Activated CD4-positive, alpha-beta T cell treated with anti-CD3 and anti-CD28 coated beads, Interleukin-2, Interleukin-6, amounts not matched to agents 100 ng/mL and 50 ng/mL, durations not matched to agents 16 hours and 8 hours (primary cell): ENCODE results near the gene LIPC.

ENCODE experiments used
- DNase-seq: peaks from one replicate; pipeline ENCODE4 v3.0.0-alpha.2; 2020

Gene LIPC

DNA sequence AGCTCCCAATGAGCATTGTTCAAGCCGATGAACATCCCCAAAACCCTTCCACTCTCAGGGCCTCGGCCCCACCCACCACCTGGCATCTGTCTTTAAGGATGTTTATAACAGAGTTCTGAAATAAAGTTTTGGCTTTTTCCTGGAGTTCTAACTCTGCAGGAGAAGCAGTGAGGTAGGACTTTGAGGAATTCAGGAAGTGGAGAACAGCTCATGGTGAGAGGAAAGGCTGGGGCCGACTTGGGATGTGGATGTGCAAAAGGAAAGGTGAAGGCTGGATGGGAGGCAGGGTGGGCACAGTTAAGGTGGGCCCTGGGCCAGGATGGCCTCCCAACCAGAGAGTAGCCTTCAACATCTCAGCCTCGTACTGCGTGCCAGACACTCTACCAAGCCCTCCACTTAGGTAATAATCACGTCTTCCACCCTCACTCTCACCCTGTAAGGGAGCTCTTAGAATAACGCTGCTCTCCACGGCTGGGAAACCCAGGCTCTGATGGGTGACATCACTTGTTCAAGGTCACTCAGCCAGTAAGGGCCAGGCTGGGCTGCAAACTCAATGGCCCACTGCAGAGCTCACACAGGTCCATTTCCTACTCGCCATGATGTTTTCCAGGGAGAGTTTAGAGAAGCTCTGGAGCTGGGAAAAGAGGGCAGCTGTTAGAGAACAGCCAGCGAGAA, 28.5 kb downstream of the LIPC start:
- DNase-seq: no peak

DNA sequence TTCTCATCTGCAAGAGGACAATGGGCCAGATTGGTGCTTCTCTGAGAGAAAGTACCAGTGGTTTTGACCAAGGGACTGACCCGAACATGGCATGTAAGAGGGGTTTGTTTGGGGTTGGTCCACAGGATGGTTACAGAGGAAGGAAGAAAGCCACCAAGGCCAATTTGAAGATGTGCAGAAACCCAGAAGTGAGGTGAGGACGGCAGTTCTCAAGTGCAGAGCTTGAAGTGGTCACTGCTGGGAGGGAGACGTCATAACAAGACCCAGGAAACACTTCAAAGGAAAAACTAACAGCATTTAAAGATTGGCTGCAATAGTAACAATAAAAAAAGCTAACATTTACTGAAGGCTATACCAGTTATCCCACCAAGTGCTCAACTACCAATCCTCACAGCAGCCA, 29.1 kb downstream of the LIPC start:
- DNase-seq: no peak

DNA sequence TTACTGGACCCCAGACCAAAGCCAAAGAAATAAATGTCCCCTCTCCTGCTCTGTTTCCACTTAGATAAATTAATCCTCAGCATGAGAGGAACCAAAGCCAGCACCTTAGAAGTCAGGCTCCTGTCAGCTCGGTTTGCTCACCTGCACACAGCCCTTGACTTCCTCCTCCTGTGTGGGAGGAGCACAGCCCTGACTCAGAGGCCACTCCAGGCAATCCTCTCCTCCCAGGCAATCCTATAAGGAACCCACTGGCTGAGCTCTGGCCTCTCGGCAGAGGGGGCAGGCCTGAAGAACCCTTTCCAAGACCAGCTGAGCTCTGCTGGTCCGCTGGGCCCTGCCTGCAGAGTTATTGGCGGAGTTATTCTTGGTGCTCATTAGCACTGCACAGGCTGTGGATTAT, 30.8 kb downstream of the LIPC start:
- DNase-seq: no peak

DNA sequence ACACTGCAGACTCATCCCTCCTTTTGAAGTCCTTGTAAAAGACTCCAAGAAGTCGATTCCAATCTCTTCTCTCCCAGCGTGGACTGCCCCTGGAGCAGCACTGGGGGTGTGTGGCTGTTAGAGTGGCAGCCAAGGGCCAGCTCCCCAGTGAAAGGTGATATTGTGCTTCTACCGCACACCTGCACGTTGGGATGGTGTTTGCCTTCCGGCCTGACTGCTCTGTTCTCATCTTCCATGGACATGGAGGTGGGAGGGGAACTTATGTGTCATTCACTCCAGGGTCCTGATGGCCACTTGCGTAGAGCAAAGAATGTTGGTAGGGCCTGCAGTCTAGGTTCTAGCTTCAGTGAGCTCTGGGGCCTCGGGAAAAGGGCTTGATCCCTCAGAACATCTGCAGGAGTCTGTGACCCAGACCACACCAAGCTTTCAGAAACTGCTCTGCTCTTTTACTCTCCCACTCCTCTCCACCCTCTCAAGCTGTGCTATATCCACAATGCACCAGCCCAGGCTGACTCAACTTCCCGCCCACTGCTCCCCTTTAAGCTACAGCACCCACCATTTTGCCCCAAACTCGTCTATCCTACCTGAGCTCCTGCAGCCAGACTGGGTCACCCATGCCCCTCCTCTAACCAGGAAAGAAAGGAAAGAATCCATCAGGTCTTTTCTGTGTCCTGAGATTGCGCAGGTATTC, 31.3 kb downstream of the LIPC start:
- no peak for DNase-seq

DNA sequence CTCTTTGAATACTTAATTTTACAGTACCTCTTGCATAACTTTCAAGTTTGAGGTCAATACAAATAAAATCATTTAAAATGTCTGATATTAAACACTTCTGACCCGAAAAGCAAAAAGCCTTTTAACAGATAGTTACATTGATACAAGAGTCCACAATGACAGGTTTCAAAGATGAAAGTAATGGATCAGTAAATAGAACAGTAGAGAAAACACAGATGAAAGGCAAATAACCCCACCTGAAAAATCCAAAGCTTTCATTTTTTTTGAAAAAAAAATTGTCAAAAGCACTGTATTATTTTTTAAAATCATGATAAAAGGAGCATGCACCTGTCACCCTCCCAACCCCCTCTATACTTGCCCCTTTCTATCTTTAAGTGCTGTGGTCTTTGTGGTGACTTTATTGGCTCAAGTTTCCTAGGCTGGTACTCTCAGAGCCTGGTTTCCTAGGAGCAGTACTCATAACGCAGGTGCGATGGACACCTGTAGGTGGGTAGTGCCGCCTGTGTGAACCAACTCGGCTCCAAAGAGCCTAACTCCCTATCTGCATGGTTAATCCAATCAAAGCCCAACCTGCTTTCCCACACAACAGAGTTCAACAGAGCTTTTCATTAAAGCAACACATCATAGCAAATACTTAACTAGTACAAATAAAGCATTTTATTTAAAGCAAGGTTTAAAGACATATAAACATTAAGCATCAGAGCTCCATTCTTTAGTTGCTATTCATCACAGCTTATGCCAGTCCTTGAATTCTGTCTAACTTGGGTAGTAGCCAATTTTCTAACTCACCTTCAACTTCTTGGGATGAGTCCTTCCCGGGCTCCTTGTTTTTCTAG, 32.2 kb downstream of the LIPC start:
- no peak for DNase-seq

DNA sequence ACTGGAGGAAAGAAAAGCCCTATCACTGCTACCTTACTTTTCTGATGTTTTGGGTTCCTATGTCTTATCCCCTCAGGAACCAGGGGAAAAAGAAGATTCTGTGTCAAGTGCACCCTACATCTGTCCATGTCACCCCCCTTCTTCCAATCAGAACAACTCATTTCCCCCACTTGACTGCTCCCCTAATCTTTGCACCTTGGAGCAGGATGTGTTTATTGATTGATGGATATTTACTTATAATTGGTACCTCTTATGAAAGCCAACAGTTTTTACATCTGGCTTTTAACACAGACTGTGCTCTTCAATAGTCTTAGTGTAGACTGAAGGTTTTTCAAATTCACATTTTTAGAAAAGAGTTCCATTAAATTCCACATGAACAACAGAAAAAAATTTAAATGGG, 33.3 kb downstream of the LIPC start:
- DNase-seq: no peak

DNA sequence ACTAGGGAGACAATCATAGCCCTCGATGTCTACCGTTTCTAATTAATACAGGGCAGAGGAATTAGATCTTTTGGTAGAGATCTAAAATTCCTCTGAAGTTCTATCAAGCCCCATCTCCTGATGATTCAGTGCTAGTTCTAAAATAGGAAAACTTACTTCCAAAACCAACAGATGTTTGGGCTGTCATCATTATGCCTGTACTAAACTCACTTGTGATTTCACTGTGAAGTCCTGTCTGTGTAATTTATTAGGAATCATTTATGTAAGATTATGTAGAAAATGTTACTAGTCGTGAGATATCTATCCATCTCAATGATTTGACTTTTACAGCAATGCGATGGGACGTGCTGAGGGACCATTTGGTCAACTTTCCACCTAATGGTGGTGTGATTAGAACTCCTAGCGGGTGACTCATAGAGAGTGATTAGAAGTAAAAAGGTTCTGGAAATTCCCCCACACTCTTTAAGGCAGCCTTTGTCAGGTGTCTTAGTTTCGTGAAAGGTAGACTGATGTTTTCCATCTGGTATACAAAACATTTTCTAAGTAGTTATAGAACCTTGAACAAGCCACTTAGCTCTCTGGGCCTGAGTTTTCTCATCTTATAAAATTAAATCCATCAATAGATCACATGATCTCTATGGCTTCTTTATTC, 34.2 kb downstream of the LIPC start:
- no peak for DNase-seq

DNA sequence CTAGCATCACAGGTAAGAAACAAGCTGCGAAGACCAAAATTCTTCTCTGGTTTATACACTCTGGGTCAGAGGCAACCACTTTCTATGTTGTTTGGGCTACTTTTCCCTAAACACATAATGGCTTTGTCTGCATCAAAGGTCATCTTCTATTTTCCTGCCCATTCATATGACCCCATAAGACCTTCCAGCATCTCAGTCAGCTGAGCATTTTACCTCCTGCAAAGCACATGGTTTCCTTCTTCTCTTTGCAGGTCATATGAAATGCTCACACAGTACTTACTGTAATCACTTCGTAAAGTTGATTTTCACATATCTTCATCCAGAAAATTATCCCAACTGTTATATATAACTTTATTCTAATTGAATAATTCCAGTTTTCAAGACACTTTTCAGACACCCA, 34.8 kb downstream of the LIPC start:
- DNase-seq: no peak

DNA sequence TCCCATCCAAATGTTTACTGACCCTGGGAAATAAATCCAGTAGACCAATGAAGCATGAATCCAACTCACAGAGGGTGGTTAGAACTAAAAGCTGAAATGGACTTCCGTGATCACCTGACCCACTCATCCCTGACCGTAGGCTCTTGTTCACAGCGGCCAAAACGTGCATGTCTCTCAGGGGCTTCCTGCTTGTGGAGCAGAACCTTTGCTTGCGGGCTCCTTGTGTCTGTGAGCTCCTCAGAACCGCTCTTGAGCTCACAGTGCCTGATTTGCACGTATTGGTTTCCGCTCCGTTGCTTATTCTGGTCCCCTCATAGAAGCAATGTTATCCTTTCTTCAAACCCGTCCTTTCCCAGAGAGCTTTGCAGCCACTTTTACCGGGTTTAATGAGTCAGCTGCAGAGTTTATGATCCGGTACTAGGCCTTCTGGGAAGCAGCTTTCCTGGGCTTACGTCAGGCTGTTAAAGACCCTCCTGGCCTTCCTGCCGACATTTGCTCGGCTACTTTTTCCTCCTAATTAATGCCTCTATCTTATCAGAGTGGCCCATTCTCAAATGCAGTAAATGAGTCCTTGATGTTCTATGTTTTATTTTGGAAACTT, 35.4 kb downstream of the LIPC start:
- DNase-seq: no peak

DNA sequence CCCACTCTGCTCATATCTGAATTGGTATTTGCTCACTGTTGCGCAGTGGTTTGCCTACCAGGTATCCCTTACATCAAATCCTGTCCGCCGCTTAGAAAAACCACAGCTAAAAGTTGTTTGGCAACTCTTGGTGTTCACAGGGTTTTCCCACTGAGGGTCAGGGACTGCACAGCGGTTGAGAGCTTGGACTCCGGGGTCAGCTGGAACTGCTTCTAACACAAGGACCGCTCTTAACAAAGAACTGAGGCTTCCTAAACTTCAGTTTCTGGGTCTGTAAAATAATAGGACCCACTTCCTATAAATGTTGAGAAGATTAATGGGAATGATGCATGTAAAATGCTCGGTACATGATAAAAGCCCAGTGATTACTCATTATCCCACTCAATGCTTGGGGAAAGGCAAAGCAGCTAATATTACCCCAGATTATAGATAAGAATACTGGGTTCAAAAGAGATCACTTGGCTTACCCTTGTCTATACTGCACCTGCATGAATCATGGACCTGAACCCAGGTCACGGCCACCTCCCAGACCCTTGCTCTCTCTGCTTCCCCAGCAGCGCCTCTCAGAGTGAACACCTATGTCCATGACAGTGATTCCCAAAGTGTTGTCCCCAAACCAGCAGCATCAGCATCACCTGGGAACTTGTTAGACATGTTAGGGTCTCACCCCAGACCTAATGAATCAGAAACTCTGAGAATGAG, 36.1 kb downstream of the LIPC start:
- no peak for DNase-seq

DNA sequence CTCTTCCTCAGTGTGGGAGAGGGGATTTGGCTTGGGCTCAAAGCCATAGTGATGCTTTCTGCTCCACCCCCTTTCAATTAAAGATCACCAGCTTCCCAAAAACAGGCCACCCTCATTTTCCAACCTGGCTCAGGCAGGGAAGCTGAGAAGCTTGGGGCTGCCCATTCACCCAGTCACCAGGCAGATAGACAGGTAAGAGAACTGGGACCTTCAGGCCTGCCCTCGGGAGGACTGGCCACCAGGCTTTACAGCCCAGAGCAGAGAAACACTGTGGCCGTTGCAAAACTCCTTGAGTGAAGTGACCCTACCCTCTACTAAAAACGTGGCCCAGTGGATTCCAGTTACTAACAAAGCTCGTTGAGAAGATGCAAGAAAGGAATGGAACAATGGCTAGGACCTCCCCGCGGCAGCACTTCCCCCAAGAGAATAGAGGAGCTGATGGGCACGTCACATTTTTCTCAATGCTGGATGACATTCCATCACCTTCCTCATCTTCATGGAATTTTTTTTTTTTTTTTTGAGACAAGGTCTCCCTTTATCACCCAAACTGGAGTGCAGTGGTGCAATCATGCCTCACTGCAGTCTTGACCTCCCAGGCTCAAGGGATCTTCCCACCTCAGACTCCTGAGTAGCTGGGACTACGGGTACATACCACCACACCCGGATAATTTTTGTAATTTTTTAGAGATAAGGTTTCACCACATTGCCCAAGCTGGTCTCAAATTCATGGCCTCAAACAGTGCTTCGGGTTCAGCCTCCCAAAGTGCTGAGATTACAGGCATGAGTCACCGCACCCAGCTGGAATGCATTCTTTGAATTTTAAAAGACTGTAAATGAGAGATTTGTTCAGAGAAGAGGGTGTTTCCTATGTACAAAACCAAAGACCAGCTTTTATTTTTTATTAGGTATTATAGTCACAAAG, 37.9 kb downstream of the LIPC start:
- DNase-seq: no peak

DNA sequence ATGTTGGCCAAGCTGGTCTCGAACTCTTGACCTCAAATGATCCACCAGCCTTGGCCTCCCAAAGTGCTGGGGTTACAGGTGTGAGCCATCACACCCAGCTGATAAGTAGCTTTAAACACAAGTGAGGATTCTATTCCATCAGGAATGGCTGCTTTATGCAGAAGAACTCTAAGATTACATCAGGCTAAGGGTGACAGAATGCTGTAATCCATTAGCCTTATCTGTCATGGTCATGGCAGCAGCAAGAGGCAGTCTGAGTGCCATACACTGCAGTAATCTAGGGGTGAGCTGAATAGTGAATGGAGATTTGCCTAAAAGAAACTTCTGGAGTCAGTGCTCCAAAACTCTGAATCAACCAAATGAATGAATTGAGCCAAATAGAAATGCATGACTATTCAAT, 39.6 kb downstream of the LIPC start:
- no peak for DNase-seq

DNA sequence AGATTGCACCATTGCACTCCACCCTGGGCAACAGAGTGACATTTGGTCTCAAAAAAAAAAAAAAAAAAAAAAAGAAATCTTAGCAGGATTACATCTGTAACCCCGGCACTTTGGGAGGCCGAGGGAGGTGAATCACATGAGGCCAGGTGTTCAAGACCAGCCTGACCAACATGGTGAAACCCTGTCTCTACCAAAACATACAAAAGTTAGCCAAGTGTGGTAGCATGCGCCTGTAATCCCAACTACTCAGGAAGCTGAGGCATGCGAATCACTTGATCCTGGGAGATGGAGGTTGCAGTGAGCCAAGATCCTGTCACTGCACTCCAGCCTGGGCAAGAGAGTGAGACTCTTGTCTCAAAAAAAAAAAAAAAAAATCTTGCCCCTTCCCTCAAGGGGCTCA, 40.4 kb downstream of the LIPC start:
- no peak for DNase-seq

DNA sequence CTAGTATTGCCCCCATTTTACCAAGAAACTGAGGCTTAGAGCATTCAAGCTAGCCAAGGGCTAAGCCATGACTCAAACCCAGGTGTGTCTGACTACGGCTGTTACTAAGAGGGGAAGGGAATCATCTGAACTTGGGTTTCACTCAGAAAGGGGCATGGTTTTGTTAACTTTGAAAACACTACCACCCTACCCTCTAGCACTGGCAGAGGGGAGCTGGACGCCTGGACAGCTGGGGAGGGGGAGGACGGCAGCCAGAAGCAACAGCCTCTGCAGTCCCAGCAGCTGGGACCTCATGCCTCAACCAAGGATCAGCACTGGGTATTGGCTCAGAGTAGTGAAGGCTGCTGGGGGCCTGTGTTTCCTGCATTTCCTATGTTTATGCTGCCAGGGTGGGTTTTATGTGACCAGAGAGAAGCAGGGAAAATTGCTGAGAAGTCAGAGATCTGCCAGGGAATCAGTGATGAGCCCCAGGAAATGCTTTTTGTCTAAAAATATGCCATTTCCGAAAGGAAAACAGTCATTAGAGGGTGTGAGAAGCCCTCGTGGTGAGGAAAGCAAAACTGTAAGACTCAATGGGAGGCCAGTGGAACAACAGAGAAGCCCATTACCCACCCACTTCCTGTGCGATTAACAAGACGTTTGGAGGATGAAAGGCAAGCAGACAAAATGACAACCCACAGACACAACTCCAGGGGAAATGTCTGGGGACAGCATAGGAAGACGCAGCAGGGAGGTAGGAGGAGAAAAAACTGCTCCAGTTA, 41.2 kb downstream of the LIPC start:
- peak; percentile 61 for DNase-seq

DNA sequence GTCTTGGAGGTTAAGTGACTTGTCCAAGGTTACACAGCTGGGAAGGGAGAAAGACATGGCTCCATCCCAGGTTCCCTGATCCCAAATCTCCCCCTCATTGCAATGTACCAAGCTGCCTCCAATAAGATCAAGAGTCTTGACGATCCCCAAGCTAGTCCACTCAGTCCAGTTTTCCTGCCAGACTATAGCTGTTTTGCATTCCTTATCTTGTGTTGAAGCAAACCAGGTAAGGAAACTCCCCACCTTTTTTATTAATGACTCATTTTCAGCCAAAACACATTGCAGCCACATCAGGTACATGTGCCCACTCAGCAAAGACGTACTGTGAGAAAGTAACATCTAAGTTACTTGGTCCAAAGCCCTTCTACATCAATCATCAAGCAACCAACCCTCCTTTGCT, 41.9 kb downstream of the LIPC start:
- peak; percentile 25 for DNase-seq

DNA sequence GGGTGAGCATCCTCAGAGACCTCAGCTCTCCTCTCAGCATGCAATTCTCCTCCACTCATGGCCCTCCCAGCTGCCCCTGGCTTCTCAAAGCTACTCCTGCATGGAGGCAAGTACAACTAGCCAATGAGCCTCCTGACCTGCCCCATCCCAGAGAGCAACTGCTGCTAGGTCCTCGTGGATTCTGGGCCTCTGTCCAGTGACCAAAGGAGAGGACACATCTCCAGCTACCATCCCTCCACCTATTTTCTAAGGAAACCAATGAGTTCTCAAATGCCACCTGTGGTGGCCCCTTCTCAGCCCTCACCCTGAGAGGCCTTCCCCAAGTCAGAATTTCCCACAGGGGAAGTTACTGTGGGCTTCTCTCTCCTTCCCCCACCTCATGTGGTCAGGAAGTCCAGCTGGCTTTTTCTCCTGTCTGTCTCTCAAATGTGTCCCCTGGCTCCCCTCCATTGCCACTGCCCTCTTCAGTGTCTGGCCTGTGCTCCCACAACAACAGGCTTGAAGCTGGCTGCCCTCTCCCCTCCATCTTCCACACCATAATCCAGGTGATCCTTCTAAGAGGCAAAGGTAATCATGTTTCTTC, 43.0 kb downstream of the LIPC start:
- DNase-seq: no peak

DNA sequence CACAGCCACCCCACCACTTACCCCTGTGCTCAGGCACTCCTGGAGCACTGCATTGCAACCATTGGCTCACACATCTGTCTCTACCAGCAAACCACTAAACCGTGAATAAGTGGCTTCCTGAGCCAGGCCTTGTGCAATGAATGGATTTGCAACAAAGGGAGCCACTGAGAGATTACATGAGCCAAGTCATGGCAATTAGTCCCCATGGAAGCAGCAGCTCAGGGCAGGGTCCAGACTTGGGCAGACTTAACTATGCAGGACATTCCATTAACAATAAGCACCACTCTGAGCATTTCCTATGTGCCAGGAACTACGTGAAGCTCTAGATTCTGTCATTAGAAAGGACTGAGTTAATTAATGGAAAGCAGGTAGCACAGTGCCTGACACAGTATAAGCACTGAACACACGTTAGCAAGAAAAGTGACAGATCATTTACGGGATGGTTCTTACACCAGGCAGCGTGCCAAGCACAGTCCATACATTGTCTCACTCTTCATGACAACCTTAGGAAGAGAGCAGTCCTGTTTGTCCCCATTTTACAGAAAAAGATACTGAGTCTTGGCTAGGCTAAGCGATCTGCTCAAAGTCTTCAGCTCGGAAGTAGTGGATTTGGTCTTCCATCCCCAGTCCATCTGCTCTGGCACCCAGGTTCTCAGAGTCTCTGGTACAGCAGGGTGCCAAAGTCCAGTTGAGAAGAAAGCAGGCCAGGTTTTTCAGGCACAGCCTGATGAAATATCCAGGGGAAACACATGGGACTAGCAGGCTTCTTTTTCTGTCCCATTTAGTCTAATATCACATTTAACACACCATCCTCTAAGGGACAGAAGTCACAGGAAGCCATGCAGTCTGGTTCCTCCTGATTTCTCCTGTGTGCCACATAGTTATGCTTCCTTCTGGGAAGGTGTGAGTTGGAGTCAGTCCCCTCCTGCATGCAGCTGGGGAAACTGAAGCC, 44.1 kb downstream of the LIPC start:
- DNase-seq: no peak

DNA sequence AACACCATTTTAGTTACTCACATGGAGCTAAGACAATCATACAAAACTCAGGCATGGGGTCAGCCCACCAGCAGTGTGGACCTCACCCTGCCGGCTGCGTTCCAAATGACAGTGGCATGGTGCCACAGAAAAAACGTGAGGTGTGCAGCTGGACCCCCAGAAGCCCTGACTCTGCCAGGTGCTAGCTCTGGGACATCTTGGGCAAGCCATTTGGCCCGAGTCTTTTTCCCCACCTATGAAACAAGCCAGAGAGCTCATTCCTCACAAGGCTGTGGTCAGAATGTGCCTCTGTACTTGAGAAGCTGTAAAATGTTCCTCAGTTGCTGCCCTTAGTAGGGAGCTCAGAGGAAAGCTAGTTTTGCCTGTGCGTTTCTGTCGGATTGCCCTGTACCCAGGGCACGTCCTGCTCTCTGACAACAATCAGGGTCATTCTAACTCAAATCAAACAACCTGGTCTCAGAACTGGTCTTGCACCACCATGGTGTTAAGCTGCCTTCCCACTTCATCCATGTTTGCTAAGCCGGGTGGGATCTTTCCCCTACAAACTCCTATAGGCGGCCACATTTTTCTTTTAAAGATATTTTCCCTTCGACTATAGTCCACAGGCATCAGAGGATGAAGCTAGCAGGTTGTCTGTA, 44.9 kb downstream of the LIPC start:
- DNase-seq: no peak
